HG03025 (cell line): ENCODE data around the gene OR2T3.
A peak's percentile ranks its signal among the peaks of the same experiment; 100 is the strongest.
"Not testable (repeated sequence)": the region's sequence is repeated elsewhere in the genome, so short reads cannot be mapped to it uniquely, and the experiment has no call there.

Experiments
- ATAC-seq: cut with Tn5 transposase; IDR thresholded peaks from one replicate; pipeline ENCODE4 v1.9.1; 2021; ENCODE audit warnings: mild to moderate bottlenecking, moderate library complexity; ENCODE audit not compliant: unreplicated experiment, low FRiP score

Gene OR2T3

DNA sequence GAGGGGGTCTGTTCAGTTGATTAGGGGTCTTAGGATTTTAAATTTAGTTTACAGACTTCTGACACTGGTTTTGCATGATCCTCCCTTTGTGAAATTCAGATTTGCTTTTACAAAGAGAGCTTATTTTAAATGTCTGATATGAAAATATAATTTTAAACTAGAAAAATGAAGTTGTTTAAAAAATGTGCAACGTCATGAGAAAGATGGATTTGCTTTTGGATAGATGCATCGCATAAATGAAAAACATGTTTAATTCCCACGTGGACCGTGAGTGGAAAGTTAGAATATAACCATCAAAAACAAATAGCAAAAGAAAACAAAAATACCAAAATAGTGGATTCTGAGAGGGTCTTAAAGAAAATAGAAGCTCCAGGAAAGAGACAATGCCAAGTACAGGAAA is 2.0 kb upstream of the OR2T3 start:
- no peak for ATAC-seq

DNA sequence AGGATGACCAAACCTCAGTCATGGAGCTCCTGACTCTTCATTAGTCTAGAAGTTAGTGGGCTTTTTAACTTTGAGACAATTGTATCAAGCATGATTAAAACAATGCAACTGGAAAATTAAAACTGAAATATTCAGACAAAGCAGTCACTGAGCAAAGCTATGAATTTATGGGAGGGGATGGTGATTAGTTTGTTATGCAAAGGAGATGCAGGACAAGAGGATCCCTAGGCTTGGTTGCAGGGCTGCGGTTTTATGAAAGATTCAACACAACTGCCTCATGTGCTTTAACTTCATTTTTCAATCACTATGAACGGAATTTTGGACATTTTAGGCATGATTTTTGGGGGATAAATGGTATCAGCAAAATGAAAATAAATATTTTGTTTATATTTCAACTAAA is 1.0 kb upstream of the OR2T3 start:
- ATAC-seq, result not testable (repeated sequence)

DNA sequence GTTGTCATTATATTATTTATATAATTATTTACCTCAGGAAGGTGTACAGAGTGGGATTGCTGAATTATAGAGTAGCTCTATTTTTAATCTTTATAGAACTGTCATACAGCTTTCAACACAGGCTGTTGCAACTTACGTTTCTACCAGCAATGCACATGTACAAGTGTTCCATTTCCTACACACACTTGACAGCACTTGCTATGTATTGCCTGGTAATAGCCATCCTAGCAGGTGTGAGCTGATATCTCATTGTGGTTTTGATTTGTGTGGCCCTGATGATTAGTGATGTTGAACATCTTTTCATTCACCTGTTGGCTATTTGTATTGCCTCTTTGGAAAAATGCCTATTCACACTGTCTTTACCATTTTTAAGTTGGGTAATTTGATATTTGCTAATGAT is 2.5 kb downstream of the OR2T3 start:
- not testable (repeated sequence) for ATAC-seq

DNA sequence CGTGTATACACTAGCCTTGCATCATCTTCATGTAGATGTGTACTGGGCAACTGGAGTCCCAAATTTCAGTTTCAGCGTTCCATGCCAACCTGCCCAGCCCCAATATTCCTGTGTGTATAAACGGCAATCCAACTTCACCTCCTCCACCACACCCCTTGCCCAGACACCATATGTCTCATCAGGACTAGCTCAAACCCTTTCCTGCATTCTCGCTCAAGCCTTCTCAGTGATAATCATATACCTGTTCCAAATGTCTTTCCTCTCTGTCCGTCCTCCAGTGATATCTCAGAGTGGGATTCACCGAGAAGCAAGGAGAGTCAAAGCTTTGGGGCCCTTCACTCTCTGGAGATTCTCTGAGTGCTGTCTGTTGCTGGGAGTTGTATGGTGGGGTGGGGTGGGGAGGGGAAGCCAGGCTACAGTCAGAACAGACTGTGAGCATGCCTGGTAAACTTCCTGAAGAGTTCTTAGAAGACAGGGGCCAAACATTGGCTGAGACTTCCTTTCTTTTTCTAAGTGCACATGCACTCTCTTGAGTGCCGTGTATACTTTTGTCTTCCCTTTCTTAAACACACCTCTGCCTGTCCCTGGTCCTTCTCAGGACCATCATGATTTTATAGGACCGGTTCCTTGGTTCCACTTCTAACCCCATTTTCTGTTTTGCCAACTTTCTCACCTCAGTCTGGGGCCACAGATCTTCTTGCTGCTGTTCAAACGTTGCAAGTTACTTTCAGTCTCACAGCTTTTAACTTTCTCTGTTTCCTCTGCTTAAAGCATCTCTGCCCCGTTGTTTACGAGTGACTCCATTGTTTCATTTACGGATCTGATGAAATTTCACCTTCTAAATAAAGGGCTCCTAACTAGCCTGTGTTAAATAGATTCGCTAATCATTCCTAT is 8.8 kb downstream of the OR2T3 start:
- ATAC-seq, result peak; percentile 92

DNA sequence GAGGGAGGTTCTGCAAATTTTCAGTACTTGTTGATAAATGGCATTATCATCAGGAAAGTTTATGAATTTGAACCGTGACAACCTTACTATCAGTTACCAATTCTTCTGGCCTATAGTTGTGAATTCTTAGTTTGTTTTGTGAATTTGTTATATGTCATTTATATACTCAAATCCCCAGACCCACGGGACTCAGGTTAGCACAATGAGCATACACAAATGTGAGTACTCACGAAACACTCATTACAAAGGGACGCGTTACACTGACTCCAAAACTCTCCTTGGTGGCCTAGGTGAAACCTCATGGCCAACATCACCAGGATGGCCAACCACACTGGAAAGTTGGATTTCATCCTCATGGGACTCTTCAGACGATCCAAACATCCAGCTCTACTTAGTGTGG is 15.1 kb downstream of the OR2T3 start, which contains the start of gene OR2T5:
Gene OR2T5 (plus strand): TSS at position 301 of the 400 bp plus-strand sequence. CDS start 0 bp downstream, at position 301.
- ATAC-seq, result not testable (repeated sequence)

DNA sequence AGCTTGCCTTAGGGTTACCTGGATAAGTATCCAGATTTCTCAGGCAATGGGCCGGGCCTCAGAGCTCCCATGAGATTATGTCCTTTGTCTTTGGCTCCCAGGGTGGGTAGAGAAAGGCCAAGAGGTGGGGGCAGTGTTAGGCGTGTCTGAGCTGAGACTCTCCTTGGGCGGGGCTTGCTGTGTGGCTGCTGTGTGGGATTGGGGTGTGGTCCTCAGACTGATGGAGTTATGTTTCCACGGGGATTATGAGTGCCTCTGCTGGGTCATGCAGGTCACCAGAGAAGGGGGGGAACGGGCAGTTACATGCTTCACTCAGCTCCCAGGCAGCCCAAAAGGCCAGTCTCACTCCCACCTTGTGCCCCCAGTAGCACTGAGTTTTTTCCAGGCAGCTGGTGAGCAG is 23.5 kb downstream of the OR2T3 start:
- ATAC-seq, result not testable (repeated sequence)

DNA sequence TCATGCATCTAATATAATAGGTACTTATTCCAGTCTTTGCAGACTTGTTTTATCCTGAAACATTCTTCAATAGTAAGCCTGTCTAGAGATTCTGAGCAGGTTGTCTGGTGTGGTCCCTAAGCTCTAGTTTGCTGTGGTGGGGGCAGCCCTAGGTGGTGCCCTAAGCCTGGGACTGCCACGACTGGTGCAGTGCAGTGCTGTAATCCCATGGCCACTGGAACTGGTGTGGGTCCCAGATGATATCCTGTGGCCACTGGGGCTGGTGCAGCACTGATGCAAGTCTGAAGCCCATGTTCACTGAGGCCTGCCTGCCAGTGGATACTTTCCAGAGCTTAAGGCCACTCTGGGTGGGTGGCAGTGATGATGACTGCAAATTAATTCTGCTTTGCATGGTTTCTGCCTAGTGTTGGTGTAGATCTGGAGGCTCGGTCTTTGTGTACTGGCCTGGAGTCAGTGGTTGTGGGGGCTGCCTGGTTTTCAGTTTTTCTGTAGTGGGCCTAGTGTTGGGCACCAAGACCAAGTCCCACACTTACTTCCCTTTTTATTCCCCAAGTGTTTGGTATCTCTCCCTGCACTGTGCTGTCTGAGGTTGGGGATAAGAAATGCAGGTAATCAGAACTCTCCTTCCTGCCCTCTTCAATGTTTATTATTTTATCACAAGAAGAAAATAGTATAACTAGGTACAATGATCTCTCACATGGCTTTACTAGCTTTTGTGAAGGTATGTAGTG is 27.3 kb downstream of the OR2T3 start:
- not testable (repeated sequence) for ATAC-seq

DNA sequence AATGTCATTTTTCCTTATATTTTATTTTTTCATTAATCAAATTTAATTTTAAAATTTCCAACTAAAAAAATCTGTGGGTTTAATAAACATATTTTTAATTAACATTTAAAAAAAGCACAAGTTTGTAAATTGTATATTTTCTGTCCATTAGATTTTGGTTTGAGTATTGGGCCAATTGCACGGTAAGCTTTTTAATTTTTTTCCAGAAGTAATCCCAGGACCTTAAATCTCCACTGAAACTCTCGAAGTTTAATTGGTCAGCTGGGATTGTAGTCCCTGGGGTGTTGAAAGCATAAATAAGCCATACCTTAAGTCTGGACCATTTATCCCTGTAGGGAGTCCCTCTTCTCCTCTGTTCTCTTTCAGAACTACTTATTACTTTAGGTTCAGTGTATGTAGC is 34.6 kb downstream of the OR2T3 start, which contains the start of gene OR2G6:
Gene OR2G6 (plus strand): TSS at position 301 of the 400 bp plus-strand sequence. CDS start 13,574 bp downstream, outside the sequence.
- ATAC-seq, result not testable (repeated sequence)

DNA sequence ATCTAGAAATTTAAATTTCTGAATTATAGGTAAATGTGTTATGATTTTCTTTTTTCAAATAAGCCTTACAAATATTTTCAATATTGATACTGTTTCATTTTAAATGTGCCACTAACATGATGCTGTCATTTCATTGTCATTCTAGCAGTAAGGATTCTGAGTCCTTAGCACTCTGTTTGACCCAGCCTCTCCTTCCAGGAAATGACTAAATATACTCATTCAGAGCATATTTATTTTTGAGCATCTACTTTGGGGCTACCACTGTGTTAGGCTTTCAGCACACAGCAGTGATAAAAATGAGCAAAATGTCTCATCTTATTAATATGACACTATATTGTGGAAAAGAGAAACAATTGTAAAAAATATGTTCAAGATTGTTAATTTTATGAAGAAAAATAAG is 37.1 kb downstream of the OR2T3 start:
- ATAC-seq, result not testable (repeated sequence)

DNA sequence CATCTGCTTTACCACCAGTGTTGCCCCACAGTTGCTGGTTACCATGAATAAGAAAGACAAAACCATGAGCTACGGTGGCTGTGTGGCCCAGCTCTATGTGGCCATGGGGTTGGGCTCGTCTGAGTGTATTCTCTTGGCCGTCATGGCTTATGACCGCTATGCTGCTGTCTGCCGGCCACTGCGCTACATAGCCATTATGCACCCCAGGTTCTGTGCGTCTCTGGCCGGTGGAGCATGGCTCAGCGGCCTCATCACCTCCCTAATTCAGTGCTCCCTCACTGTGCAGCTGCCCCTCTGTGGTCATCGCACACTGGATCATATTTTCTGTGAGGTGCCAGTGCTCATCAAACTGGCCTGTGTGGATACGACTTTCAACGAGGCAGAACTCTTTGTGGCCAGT is 48.7 kb downstream of the OR2T3 start:
- ATAC-seq, result no peak
